ENCODE measurements around the gene NTNG2.

NTNG2 gene

GRCh38 chr9:132181796-132182313 is 20.0 kb downstream of the NTNG2 start:
- peaks cover 14% of the 10 kb centered on the region for H3K27me3 ChIP-seq (ENCODE audit: control insufficient read depth, insufficient read depth, low read length)
- no peaks in the 10 kb centered on the region for H3K36me3 ChIP-seq (ENCODE audit: control insufficient read depth, insufficient read depth, low read length)
- peaks cover 22% of the 10 kb centered on the region for H3K4me1 ChIP-seq (ENCODE audit: control insufficient read depth, insufficient read depth, low read length)
- H3K9ac ChIP-seq (ENCODE audit: low read depth, low read length) = no peak overlapping the region
- no peak overlapping the region for H3K4me3 ChIP-seq (ENCODE audit: low read depth, low read length)
- H3K9me3 ChIP-seq (ENCODE audit: control insufficient read depth, insufficient read depth, low read length) = no peaks in the 10 kb centered on the region

GRCh38 chr9:132182314-132183091 is 20.6 kb downstream of the NTNG2 start:
- no peaks in the 10 kb centered on the region for H3K36me3 ChIP-seq (ENCODE audit: control insufficient read depth, insufficient read depth, low read length)
- no peaks in the 10 kb centered on the region for H3K9me3 ChIP-seq (ENCODE audit: control insufficient read depth, insufficient read depth, low read length)
- H3K9ac ChIP-seq (ENCODE audit: low read depth, low read length) = no peak overlapping the region
- peaks cover 22% of the 10 kb centered on the region for H3K4me1 ChIP-seq (ENCODE audit: control insufficient read depth, insufficient read depth, low read length)
- peaks cover 20% of the 10 kb centered on the region for H3K27me3 ChIP-seq (ENCODE audit: control insufficient read depth, insufficient read depth, low read length)
- no peak overlapping the region for H3K4me3 ChIP-seq (ENCODE audit: low read depth, low read length)

GRCh38 chr9:132183134-132183533 is 21.3 kb downstream of the NTNG2 start:
- peaks cover 26% of the 10 kb centered on the region for H3K27me3 ChIP-seq (ENCODE audit: control insufficient read depth, insufficient read depth, low read length)
- no peaks in the 10 kb centered on the region for H3K9me3 ChIP-seq (ENCODE audit: control insufficient read depth, insufficient read depth, low read length)
- H3K4me1 ChIP-seq (ENCODE audit: control insufficient read depth, insufficient read depth, low read length) = peaks cover 22% of the 10 kb centered on the region
- no peak overlapping the region for H3K4me3 ChIP-seq (ENCODE audit: low read depth, low read length)
- H3K36me3 ChIP-seq (ENCODE audit: control insufficient read depth, insufficient read depth, low read length) = no peaks in the 10 kb centered on the region
- no peak overlapping the region for H3K9ac ChIP-seq (ENCODE audit: low read depth, low read length)

GRCh38 chr9:132183715-132184114 is 21.9 kb downstream of the NTNG2 start:
- Histone ChIP-seq H3K36me3 (ENCODE audit: control insufficient read depth, insufficient read depth, low read length) (no peaks in the 10 kb centered on the region), H3K4me3 (ENCODE audit: low read depth, low read length) (no peak overlapping the region), H3K27me3 (ENCODE audit: control insufficient read depth, insufficient read depth, low read length) (peaks cover 32% of the 10 kb centered on the region), H3K9ac (ENCODE audit: low read depth, low read length) (no peak overlapping the region), H3K4me1 (ENCODE audit: control insufficient read depth, insufficient read depth, low read length) (peaks cover 22% of the 10 kb centered on the region), H3K9me3 (ENCODE audit: control insufficient read depth, insufficient read depth, low read length) (no peaks in the 10 kb centered on the region)

GRCh38 chr9:132184124-132184523 is 22.3 kb downstream of the NTNG2 start:
- Histone ChIP-seq H3K27me3 (ENCODE audit: control insufficient read depth, insufficient read depth, low read length) (peaks cover 34% of the 10 kb centered on the region), H3K9me3 (ENCODE audit: control insufficient read depth, insufficient read depth, low read length) (no peaks in the 10 kb centered on the region), H3K36me3 (ENCODE audit: control insufficient read depth, insufficient read depth, low read length) (no peaks in the 10 kb centered on the region), H3K9ac (ENCODE audit: low read depth, low read length) (no peak overlapping the region), H3K4me3 (ENCODE audit: low read depth, low read length) (no peak overlapping the region), H3K4me1 (ENCODE audit: control insufficient read depth, insufficient read depth, low read length) (peaks cover 22% of the 10 kb centered on the region)

GRCh38 chr9:132185073-132186009 is 23.5 kb downstream of the NTNG2 start:
- no peak overlapping the region for H3K4me3 ChIP-seq (ENCODE audit: low read depth, low read length)
- H3K9me3 ChIP-seq (ENCODE audit: control insufficient read depth, insufficient read depth, low read length) = no peaks in the 10 kb centered on the region
- H3K4me1 ChIP-seq (ENCODE audit: control insufficient read depth, insufficient read depth, low read length) = peaks cover 22% of the 10 kb centered on the region
- no peaks in the 10 kb centered on the region for H3K36me3 ChIP-seq (ENCODE audit: control insufficient read depth, insufficient read depth, low read length)
- H3K27me3 ChIP-seq (ENCODE audit: control insufficient read depth, insufficient read depth, low read length) = peaks cover 34% of the 10 kb centered on the region
- no peak overlapping the region for H3K9ac ChIP-seq (ENCODE audit: low read depth, low read length)

GRCh38 chr9:132187121-132187620 is 25.3 kb downstream of the NTNG2 start:
- H3K4me3 ChIP-seq (ENCODE audit: low read depth, low read length) = peak overlapping the region; percentile 23
- peaks cover 34% of the 10 kb centered on the region for H3K27me3 ChIP-seq (ENCODE audit: control insufficient read depth, insufficient read depth, low read length)
- H3K4me1 ChIP-seq (ENCODE audit: control insufficient read depth, insufficient read depth, low read length) = peaks cover 15% of the 10 kb centered on the region

GRCh38 chr9:132190966-132191365 is 29.1 kb downstream of the NTNG2 start:
- Histone ChIP-seq H3K36me3 (ENCODE audit: control insufficient read depth, insufficient read depth, low read length) (no peaks in the 10 kb centered on the region), H3K4me1 (ENCODE audit: control insufficient read depth, insufficient read depth, low read length) (peaks cover 2% of the 10 kb centered on the region), H3K9me3 (ENCODE audit: control insufficient read depth, insufficient read depth, low read length) (no peaks in the 10 kb centered on the region), H3K27me3 (ENCODE audit: control insufficient read depth, insufficient read depth, low read length) (peaks cover 29% of the 10 kb centered on the region), H3K4me3 (ENCODE audit: low read depth, low read length) (no peak overlapping the region), H3K9ac (ENCODE audit: low read depth, low read length) (no peak overlapping the region)

More at GRCh38 chr9:132187121-132187620, 25.3 kb downstream of the NTNG2 start:
- no peaks in the 10 kb centered on the region for H3K36me3 ChIP-seq (ENCODE audit: control insufficient read depth, insufficient read depth, low read length)
- H3K9me3 ChIP-seq (ENCODE audit: control insufficient read depth, insufficient read depth, low read length) = no peaks in the 10 kb centered on the region
- no peak overlapping the region for H3K9ac ChIP-seq (ENCODE audit: low read depth, low read length)

GRCh38 chr9:132192728-132193127 is 30.9 kb downstream of the NTNG2 start:
- H3K9me3 ChIP-seq (ENCODE audit: control insufficient read depth, insufficient read depth, low read length) = no peaks in the 10 kb centered on the region
- H3K9ac ChIP-seq (ENCODE audit: low read depth, low read length) = no peak overlapping the region
- no peaks in the 10 kb centered on the region for H3K4me1 ChIP-seq (ENCODE audit: control insufficient read depth, insufficient read depth, low read length)
- no peak overlapping the region for H3K4me3 ChIP-seq (ENCODE audit: low read depth, low read length)
- peaks cover 12% of the 10 kb centered on the region for H3K27me3 ChIP-seq (ENCODE audit: control insufficient read depth, insufficient read depth, low read length)
- H3K36me3 ChIP-seq (ENCODE audit: control insufficient read depth, insufficient read depth, low read length) = no peaks in the 10 kb centered on the region

GRCh38 chr9:132193227-132194124 is 31.6 kb downstream of the NTNG2 start:
- Histone ChIP-seq H3K4me3 (ENCODE audit: low read depth, low read length) (no peak overlapping the region), H3K36me3 (ENCODE audit: control insufficient read depth, insufficient read depth, low read length) (no peaks in the 10 kb centered on the region), H3K27me3 (ENCODE audit: control insufficient read depth, insufficient read depth, low read length) (peaks cover 4% of the 10 kb centered on the region), H3K4me1 (ENCODE audit: control insufficient read depth, insufficient read depth, low read length) (no peaks in the 10 kb centered on the region), H3K9ac (ENCODE audit: low read depth, low read length) (no peak overlapping the region), H3K9me3 (ENCODE audit: control insufficient read depth, insufficient read depth, low read length) (no peaks in the 10 kb centered on the region)

- H3K9ac ChIP-seq (ENCODE audit: low read depth, low read length) = no peak overlapping the region
- H3K9me3 ChIP-seq (ENCODE audit: control insufficient read depth, insufficient read depth, low read length) = no peaks in the 10 kb centered on the region
- H3K4me1 ChIP-seq (ENCODE audit: control insufficient read depth, insufficient read depth, low read length) = no peaks in the 10 kb centered on the region
- H3K27me3 ChIP-seq (ENCODE audit: control insufficient read depth, insufficient read depth, low read length) = no peaks in the 10 kb centered on the region
- no peak overlapping the region for H3K4me3 ChIP-seq (ENCODE audit: low read depth, low read length)
- no peaks in the 10 kb centered on the region for H3K36me3 ChIP-seq (ENCODE audit: control insufficient read depth, insufficient read depth, low read length)
Observed at GRCh38 chr9:132194508-132194907, 32.6 kb downstream of the NTNG2 start.

All from iPS-15b (cell line).